ENCODE data around the gene FHOD3. TPM values are rescaled to one million over a fixed set of nuclear protein-coding genes. Genes with fewer than 3 reads are reported as not detected.

FHOD3 gene
- total and polyA plus RNA-seq, 2 of the 4 experiments (the other 2 are of a cell fraction): 14.6 to 16.0 TPM

DNA sequence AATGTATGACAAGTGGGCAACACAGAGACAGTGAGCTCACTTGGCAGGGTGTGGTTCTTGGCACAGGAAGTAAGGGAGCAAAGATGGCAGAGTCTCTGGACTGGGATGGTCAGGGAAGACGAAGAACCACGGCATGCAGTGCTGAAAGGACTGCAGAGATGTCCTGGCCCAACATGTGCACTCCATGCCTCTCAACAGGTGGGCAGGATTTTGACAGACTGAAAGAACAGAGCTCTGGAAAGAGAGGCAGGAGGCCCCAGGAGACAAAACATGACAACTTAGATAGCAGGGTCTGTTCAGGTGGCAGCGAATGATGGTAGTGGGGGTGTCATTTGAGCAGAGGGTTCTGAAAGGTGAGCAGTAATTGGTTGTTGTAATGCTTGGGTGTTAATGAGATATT lies 180.3 kb downstream of the FHOD3 start:
- POLR2A ChIA-PET (ENCODE audit: unreplicated experiment): no interaction called here
- intact Hi-C loops (cut with micrococcal nuclease): no loop called here
- no peak for ATAC-seq (ENCODE audit: low read depth)

More for the DNA sequence above, 180.3 kb downstream of the FHOD3 start:
- CTCF ChIA-PET: no interaction called here
- Histone ChIP-seq H3K4ac (ENCODE audit: low read depth, low read length) (no peak overlapping the region), H3K27ac (ENCODE audit: insufficient read depth, low read length) (no peak overlapping the region), H3K4me3 (ENCODE audit: insufficient read depth, low read depth, low read length) (no peak overlapping the region), H4K8ac (ENCODE audit: low read depth in 2 of 2, low read length in 2 of 2) (no peak overlapping the region), H3K4me1 (ENCODE audit: control insufficient read depth, insufficient read depth, low read length) (no peaks in the 10 kb centered on the region), H4K20me1 (ENCODE audit: insufficient read depth, low read length) (no peaks in the 10 kb centered on the region), H3K36me3 (ENCODE audit: control insufficient read depth, insufficient read depth, low read length) (no peaks in the 10 kb centered on the region), H2BK120ac (ENCODE audit: low read depth, low read length) (no peak overlapping the region), H2AK5ac (ENCODE audit: low read depth, low read length) (no peak overlapping the region), H3K18ac (ENCODE audit: low read depth, low read length) (no peak overlapping the region), H3K56ac (ENCODE audit: extremely low read depth, insufficient read depth, low read length) (no peak overlapping the region), H2BK5ac (ENCODE audit: low read depth, low read length, poor library complexity, severe bottlenecking) (no peak overlapping the region), H3K23ac (ENCODE audit: low read depth, low read length) (no peak overlapping the region), H2BK15ac (ENCODE audit: low read depth, low read length) (no peak overlapping the region), H4K91ac (ENCODE audit: insufficient read depth, low read depth, low read length) (no peak overlapping the region), H3K9ac (ENCODE audit: low read depth, low read length) (no peak overlapping the region), H3K4me2 (ENCODE audit: low read depth, low read length) (no peak overlapping the region), H3K9me3 (ENCODE audit: control insufficient read depth, insufficient read depth, low read length) (no peaks in the 10 kb centered on the region), H3K14ac (replicated peaks; ENCODE audit: low read depth, low read length) (no peak overlapping the region), H3K27me3 (ENCODE audit: control insufficient read depth, insufficient read depth, low read length) (no peaks in the 10 kb centered on the region), H3K79me1 (ENCODE audit: low read depth in 1 of 2, low read length in 2 of 2) (no peaks in the 10 kb centered on the region; a peak in 1 of 4 replicates), H2AK9ac (replicated peaks; ENCODE audit: low read depth, low read length, poor library complexity) (no peak overlapping the region), H2AFZ (replicated peaks; ENCODE audit: low read length, poor library complexity) (no peak overlapping the region), H4K5ac (ENCODE audit: low read depth, low read length) (no peak overlapping the region), H2BK20ac (ENCODE audit: low read depth, low read length) (no peak overlapping the region), H3K9me1 (ENCODE audit: insufficient read depth, low read length) (no peaks in the 10 kb centered on the region; the same call in 1 of the 2 replicates)
- no TSS peak for BruUV-seq (replicated peaks)
- dilution Hi-C loops (cut with HindIII; ENCODE audit: low sequenced_read_pairs, unreplicated experiment): no loop called here
- no peak for DNase-seq
- no peak for TF ChIP-seq CHD1 (IDR thresholded peaks at IDR 0.05; ENCODE audit: low read depth, low read length)
- in situ Hi-C loops (cut with MboI; ENCODE audit: low sequenced_read_pairs): no loop called here
- WGBS, 2 experiments (ENCODE audit: extremely low coverage in 2 of 2, insufficient read length in 1 of 2): 100% methylated on average over 1 of the region's 3 CpGs; no CpG with 5 or more reads in 1 of the 2 experiments

Measured in IMR-90 (cell line).